Panc1 (cell line): Measurements from ENCODE around the gene CNOT4. TPM values are rescaled to one million over a fixed set of nuclear protein-coding genes. Genes with fewer than 3 reads are reported as not detected.

Experiments
- ATAC-seq: fragments of 200-7000 bp; cut with Tn5 transposase; 2 replicates; pipeline ENCODE4 v1.9.1; 2020; ENCODE audit warnings: mild to moderate bottlenecking, moderate library complexity
- Bru-seq: library from RNA; stranded (reverse); fragments of 400-500 nt; gene quantifications from one replicate; lab custom pipeline; 2021; lab: Mats Ljungman, UMichigan
- BruChase-seq, 2 experiments: library from RNA; stranded (reverse); fragments of 400-500 nt; gene quantifications; one replicate each; lab custom pipeline; 2021; lab: Mats Ljungman, UMichigan
- BruUV-seq: library from RNA; stranded (reverse); fragments of 400-500 nt; replicated peaks from 2 replicates; lab custom pipeline; 2021; lab: Mats Ljungman, UMichigan
- CTCF ChIA-PET: fragments of 300-600 bp; sonication (Branson Sonifier 250); formaldehyde crosslinking; loops from one replicate; lab custom pipeline; 2022; ENCODE audit warnings: antibody characterized with exemption; lab: Charles Lee
- POLR2A ChIA-PET: fragments of 300-600 bp; sonication (Branson Sonifier 250); formaldehyde crosslinking; loops from one replicate; lab custom pipeline; 2022; ENCODE audit warnings: antibody characterized with exemption; lab: Charles Lee
- DNase-seq: peaks from one replicate; pipeline ENCODE4 v3.0.0-alpha.2; 2010; ENCODE audit warnings: low read depth, low spot score
- H3K27ac ChIP-seq: 2 replicates; pipeline ENCODE4 v1.5.1; 2011; ENCODE audit warnings: mild to moderate bottlenecking, low read length, inconsistent platforms
- H3K27me3 ChIP-seq: fragments of 200-500 bp; sonication (Bioruptor generic); 2 replicates; pipeline ENCODE4 v1.6.0; 2014; ENCODE audit warnings: low read length, inconsistent platforms; ENCODE audit not compliant: control insufficient read depth, insufficient read depth
- H3K36me3 ChIP-seq: fragments of 200-500 bp; sonication (Bioruptor generic); 2 replicates; pipeline ENCODE4 v1.5.1; 2014; ENCODE audit warnings: inconsistent platforms, mild to moderate bottlenecking, low read length, moderate library complexity; ENCODE audit not compliant: control insufficient read depth, insufficient read depth
- H3K4me1 ChIP-seq: 2 replicates; pipeline ENCODE4 v1.5.1; 2011; ENCODE audit warnings: inconsistent platforms, mild to moderate bottlenecking, low read length, moderate library complexity; ENCODE audit not compliant: control insufficient read depth, insufficient read depth
- H3K4me3 ChIP-seq, 2 experiments: 2 replicates each; pipeline ENCODE4 v1.5.1; 2011 to 2012; ENCODE audit warnings: low read depth in 2 of 2, low read length in 2 of 2, mild to moderate bottlenecking in 2 of 2, inconsistent platforms in 1 of 2, moderate library complexity in 1 of 2
- H3K9me3 ChIP-seq: fragments of 200-500 bp; sonication (Bioruptor generic); 2 replicates; pipeline ENCODE4 v1.5.1; 2014; ENCODE audit warnings: low read depth, mild to moderate bottlenecking, inconsistent platforms, low read length, moderate library complexity; ENCODE audit not compliant: control insufficient read depth, insufficient read depth
- CTCF ChIP-seq: fragments of 450-650 bp; IDR thresholded peaks from 2 replicates; pipeline ENCODE4 v1.5.1; 2017; ENCODE audit warnings: mild to moderate bottlenecking
- POLR2AphosphoS5 ChIP-seq: IDR thresholded peaks from 2 replicates; pipeline ENCODE4 v1.6.1; 2012; ENCODE audit warnings: mild to moderate bottlenecking, low read depth, low read length, moderate library complexity
- REST ChIP-seq, 2 experiments: IDR thresholded peaks; 2 replicates each; pipeline ENCODE4 v1.6.1; 2011 to 2012; ENCODE audit warnings: low read depth in 2 of 2, control low read depth in 1 of 2, low read length in 1 of 2, mild to moderate bottlenecking in 1 of 2, moderate library complexity in 1 of 2; ENCODE audit not compliant: insufficient read depth in 1 of 2
- SIN3A ChIP-seq: IDR thresholded peaks from 2 replicates; pipeline ENCODE4 v1.6.1; 2012; ENCODE audit warnings: low read depth, mild to moderate bottlenecking, low read length, moderate library complexity, borderline replicate concordance; ENCODE audit not compliant: insufficient read depth
- TCF7L2 ChIP-seq: IDR thresholded peaks from 2 replicates; pipeline ENCODE4 v1.6.1; 2011; ENCODE audit warnings: mild to moderate bottlenecking, low read depth, low read length, inconsistent platforms
- in situ Hi-C: cut with HindIII; loops from 2 replicates; pipeline ENCODE4 v1.10.0; 2016; ENCODE audit warnings: low sequenced_read_pairs, low pct_unique_long_range_greater_than_20kb
- intact Hi-C: fragments of 100-400 bp; cut with micrococcal nuclease; formaldehyde crosslinking; loops from one replicate; pipeline ENCODE4 v1.10.0; 2022; ENCODE audit not compliant: unreplicated experiment
- long read RNA-seq: library from polyadenylated mRNA; unstranded; transcript quantifications from one replicate; pipeline ENCODE4 v2.0.0, GENCODE V29; 2021; ENCODE audit not compliant: unreplicated experiment
- polyA plus RNA-seq: library from polyadenylated mRNA; unstranded; fragments of >200 nt; gene quantifications from one replicate; pipeline ENCODE4 v1.2.1, GENCODE V29; 2012; ENCODE audit warnings: missing spikeins; ENCODE audit not compliant: insufficient read length
- total RNA-seq: library from RNA; stranded (reverse); gene quantifications from one replicate; pipeline ENCODE4 v1.2.1, GENCODE V29; 2021; ENCODE audit not compliant: unreplicated experiment

Gene CNOT4
- total RNA-seq = 22.3 TPM
- polyA plus RNA-seq = 8.9 TPM
- Bru-seq, nascent RNA = percentile 89 among the genes with signal in this experiment
- percentile 82 among the genes with signal in this experiment for BruChase-seq, experiment 1, labeled RNA remaining after a 2-hour chase
- percentile 72 among the genes with signal in this experiment for BruChase-seq, experiment 2, labeled RNA remaining after a 6-hour chase
- long read RNA-seq, full-length matches to known transcripts = 4 of 22 reads
- long read RNA-seq, partial matches to known transcripts = 11 of 22 reads
- long read RNA-seq, other reads (novel, unspliced or antisense) = 7 of 22 reads

- H3K27me3 ChIP-seq = no peaks in the 10 kb centered on the region
- H3K4me3 ChIP-seq = peak within 1 kb of the TSS; percentile 95 to 99
- CTCF ChIA-PET = interaction anchor here (0.8 kb wide), 1 partner anchor 71 kb away, joined by 4 read pairs; no protein-coding TSS in a partner anchor
- no peaks in the 10 kb centered on the region for H3K9me3 ChIP-seq
- H3K27ac ChIP-seq = peak within 1 kb of the TSS; percentile 91
- intact Hi-C loops (loop anchor here (10.0 kb wide), 2 partner anchors 135 to 225 kb away; no protein-coding TSS in a partner anchor), in situ Hi-C loops (no loop called here)
- H3K36me3 ChIP-seq = peaks cover 2% of the 10 kb centered on the region; the same call in 1 of the 2 replicates
- peaks cover 14% of the 10 kb centered on the region for H3K4me1 ChIP-seq
- POLR2A ChIA-PET = interaction anchor here (0.5 to 0.7 kb wide), 2 partner anchors 9 to 91 kb away, joined by 3 read pairs; no protein-coding TSS in a partner anchor
- no TSS peak for BruUV-seq
- TF ChIP-seq POLR2AphosphoS5 = peak; percentile 88
- TF ChIP-seq SIN3A = peak; percentile 58; the same call in 1 of the 2 replicates
- TF ChIP-seq TCF7L2 = no peak
- TF ChIP-seq CTCF = no peak
- ATAC-seq = peak; percentile 98
- peak; percentile 83 for DNase-seq
These were observed at the start of gene CNOT4 for GRCh38 chr7:135509839-135510591. CNOT4 (minus strand) TSS chr7:135510102; CDS start chr7:135438331, 71,771 bp downstream.

- H3K27ac ChIP-seq = no peak overlapping the region; the same call in 1 of the 2 replicates
- no peak for TF ChIP-seq REST (IDR thresholded peaks at IDR 0.05; ENCODE audit: insufficient read depth in 1 of 2, low read depth in 2 of 2, low read length in 1 of 2)
- TF ChIP-seq CTCF = no peak
- no peak for TF ChIP-seq SIN3A
- TF ChIP-seq TCF7L2 = no peak
- TF ChIP-seq POLR2AphosphoS5 = no peak
- DNase-seq = no peak
- POLR2A ChIA-PET = no interaction called here
- H3K36me3 ChIP-seq = no peaks in the 10 kb centered on the region; the same call in 1 of the 2 replicates
- CTCF ChIA-PET = no interaction called here
- TSS peak; percentile 88 for BruUV-seq
- ATAC-seq = no peak
- peak overlapping the region; percentile 97 to 99 for H3K4me3 ChIP-seq
- intact Hi-C loops = loop anchor here (1.0 to 5.0 kb wide), 2 partner anchors 47 to 277 kb away; no protein-coding TSS in a partner anchor
- no peaks in the 10 kb centered on the region for H3K9me3 ChIP-seq
- no peaks in the 10 kb centered on the region for H3K4me1 ChIP-seq
- H3K27me3 ChIP-seq = no peaks in the 10 kb centered on the region
- in situ Hi-C loops = no loop called here
These were observed 49.0 kb upstream of the CNOT4 start for GRCh38 chr7:135558881-135559280.
